Measurements from ENCODE around the gene FAM171A1.
"Not testable (repeated sequence)": the region's sequence is repeated elsewhere in the genome, so short reads cannot be mapped to it uniquely, and the experiment has no call there.

Gene FAM171A1

DNA sequence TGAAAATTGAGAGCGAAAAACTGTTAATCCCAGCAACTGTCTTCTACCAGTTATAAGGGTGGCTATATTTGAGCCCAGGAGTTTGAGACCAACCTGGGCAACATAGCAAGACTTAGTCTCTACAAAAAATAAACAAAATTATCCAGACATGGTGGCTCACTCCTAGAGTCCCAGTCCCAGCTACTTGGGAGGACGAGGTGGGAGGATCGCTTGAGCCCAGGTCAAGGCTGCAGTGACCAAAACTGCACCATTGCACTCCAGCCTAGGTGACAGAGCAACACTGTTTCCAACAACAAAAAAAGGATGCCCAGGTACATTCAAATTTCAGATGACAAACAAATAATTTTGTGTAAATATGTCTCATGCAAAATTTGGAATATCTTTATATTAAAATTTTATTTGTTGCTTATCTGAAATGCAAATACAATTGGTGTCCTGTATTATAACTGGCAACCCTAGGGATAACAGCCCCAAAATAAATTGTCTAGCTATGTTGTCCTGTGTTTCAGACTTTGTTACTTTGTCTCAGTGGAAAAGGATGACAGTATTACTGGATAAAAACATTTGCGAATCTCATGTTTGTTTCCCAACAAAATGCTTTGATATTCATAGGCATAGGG, 26.7 kb downstream of the FAM171A1 start:
- DNase-seq (ENCODE audit: low read depth): no peak

DNA sequence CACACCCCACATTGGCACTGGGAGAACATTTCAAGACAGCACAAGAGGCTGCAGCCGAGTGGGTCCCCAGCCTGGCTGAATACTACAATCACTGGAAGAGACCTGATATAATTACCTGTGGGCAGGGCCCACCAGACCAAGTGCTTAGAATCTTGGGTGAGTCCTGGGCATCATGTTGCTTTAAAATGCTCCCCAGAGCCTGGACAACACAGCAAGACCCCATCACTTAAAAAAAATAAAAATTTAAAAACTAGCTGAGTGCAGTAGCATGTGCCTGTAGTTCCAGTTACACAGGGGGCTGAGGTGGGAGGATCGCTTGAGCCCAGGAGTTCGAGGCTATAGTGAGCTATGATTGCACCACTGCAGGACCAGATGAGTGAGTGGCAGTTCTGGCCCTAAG, 28.1 kb downstream of the FAM171A1 start:
- DNase-seq (ENCODE audit: low read depth): no peak

DNA sequence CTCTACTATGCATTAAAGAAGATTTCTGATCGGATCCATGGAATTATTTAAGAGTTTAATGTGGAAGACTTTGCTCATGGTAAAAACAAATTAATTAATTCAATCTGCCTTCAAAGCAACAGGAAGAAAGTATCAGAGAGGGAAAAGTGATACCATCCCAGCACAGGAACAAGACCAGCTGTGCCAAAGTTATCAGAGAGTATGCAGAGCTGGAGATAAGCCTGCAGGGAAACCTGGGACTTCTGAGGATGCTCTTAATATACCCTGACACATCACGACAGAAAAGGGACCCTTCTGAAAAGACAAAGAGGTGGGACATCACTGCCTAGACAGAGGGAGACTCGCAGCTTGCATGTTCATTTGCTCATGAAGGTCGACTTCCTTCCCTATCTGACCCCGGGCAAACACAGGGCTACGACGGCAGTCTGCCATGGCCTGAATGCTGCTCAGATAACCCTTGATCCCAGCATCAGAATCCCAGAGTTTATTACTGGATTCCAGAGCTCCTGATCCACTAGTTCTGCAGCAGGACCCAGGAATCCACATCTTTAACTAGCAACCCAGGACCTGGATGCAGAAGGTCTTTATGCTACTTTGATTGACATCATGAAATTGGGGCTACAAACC, 29.5 kb downstream of the FAM171A1 start:
- no peak for DNase-seq (ENCODE audit: low read depth)

DNA sequence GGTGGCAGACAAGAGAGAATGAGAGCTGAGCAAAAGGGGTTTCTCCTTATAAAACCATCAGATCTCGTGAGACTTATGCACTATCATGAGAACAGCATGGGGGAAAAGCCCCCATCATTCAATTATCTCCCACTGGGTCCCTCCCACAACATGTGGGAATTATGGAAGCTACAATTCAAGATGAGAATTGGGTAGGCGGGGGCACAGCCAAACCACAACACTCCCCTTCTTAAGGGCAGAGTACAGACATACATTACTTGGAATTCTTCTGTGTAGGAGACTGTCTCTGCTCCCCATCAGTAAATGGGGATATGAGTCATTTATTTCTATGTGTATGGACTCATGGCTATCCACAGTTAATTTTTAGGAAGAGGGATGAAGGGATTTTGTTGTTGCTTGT, 31.2 kb downstream of the FAM171A1 start:
- DNase-seq (ENCODE audit: low read depth): no peak

DNA sequence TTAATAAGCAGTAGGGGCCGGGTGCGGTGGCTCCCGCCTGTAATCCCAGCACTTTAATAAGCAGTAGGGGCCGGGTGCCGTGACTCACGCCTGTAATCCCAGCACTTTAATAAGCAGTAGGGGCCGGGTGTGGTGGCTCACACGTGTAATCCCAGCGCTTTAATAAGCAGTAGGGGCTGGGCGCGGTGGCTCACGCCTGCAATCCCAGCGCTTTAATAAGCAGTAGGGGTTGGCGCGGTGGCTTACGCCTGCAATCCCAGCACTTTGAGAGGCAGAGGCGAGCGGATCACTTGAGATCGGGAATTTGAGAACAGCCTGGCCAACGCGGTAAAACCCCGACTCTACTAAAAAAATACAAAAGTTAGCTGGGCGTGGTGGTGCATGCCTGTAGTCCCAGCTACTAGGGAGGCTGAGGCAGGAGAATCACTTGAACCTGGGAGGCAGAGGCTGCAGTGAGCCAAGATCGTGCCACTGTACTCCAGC, 33.6 kb downstream of the FAM171A1 start:
- DNase-seq (ENCODE audit: low read depth): not testable (repeated sequence)

DNA sequence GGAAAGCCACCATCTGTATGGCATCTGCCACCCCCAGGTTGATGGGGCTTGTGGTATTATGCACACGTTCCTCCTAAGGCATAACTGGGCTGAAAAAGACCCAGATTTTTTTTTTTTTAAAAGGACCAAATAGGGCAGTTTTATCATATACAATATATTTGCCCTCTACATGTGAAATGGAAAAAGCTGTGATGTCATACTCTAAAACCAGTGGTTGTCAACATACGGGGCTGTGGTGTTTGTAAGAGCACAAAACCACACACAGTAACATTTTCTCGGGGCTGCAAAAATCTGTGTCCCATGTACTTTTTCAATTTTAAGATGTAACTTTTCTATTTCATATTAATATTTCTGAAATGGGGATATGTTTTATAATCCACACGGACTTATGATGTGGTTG, 34.9 kb downstream of the FAM171A1 start:
- no peak for DNase-seq (ENCODE audit: low read depth)

DNA sequence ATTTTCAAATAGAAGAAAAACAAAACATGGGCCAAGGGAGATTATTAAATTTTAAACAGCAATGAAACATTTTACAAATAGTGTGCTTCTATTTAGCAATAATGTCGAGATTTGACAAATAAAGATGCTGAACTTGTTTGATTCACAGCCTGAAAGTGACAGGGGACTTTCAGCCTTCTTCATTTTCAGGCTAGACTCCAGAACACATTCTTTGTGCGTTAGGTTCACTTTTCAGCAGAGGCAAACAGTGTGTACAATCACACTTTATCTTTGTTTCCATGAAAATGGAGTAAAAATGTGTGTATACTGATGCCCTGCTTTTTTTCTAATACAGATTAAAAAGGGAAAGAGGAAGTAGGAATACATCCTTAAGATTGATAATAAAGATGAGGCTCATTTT, 35.6 kb downstream of the FAM171A1 start:
- no peak for DNase-seq (ENCODE audit: low read depth)

DNA sequence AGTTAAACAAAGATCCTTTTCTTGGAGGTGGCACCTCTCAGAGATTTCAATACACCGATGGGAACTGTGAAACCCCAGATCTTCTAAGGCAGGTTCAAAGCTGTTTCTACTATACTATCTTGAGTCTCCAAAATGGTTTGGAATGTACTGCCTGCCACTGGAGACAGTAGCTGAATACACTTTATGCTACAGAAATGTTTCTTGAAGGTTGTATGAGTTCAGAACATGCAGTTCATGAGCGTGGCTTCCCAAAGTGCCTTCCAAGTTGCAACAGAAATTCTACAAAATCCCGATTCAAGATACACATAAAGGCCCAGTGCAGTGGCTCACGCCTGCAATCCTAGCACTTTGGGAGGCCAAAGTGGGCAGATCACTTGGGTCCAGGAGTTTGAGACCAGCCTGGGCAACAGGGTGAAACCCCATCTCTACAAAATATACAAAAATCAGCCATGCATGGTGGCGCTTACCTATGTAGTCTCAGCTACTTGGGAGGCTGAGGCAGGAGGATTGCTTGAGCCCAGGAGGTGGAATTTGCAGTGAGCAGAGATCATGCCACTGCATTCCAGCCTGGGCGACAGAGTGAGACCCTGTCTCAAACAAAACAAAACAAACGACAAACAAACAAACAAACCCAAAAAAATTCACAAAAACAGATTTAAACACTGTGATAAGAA, 36.3 kb downstream of the FAM171A1 start:
- DNase-seq (ENCODE audit: low read depth): no peak

DNA sequence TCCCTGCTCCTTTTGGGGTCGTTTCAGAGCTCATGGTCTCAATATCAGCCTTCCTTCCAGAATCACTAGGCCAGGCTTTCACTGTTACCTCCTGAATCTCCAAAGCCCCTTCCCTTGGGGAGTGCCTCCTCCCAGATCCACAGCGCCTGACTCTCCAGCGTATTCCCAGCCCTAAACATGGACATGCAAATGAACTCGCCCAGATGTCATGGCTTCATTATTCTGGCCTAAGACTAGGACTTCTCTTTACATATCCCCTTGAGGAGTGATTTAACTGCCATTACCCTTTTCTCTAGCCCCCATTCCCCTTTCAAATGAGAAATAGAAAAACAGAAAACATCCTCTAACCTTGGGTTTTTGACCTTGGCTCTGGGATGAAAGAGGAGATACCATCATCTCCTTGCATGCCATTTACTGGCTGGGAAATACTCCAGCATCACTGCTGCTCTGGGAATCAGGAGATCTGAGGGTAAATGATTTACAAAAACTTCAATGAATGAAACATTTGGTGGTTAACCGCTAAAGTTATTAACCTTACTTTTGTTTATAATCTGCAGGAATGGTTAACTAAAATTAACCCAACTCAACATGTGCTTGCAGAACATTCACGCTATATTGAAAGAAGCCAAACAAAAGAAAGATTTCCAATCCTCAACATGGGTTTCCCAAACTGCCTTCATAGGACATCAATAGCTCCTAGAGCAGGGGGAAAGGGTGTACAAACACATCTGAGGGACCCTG, 37.0 kb downstream of the FAM171A1 start:
- no peak for DNase-seq (ENCODE audit: low read depth)

DNA sequence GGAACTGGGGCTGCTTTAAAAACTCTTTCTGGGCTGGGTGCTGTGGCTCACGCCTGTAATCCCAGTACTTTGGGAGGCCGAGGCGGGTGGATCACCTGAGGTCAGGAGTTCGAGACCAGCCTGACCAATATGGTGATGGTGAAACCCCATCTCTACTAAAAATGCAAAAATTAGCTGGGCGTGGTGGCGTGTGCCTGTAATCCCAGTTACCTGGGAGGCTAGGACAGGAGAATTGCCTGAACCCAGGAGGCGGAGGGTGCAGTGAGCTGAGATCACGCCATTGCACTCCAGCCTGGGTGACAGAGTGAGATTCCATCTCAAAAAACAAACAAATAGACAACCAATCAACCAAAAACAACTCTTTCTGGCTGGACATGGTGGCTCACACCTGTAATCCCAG, 37.9 kb downstream of the FAM171A1 start:
- DNase-seq (ENCODE audit: low read depth): not testable (repeated sequence)

DNA sequence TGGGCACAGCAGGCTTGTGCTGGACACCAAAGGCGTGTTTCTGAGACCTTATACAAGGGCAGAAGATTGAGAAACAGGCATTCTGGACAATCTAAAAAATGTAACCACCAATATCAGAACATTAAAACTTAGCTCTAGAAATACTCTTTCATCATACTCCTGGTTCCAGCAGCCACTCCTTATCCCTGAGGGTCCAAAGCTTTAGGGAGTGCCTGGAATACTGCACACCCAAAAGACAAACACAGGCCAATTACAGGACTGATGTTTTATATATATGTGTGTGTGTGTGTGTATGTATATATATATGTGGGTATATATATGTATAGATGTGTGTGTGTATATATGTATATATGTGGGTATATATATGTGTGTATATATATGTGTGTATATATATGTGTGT, 39.6 kb downstream of the FAM171A1 start:
- no peak for DNase-seq (ENCODE audit: low read depth)

DNA sequence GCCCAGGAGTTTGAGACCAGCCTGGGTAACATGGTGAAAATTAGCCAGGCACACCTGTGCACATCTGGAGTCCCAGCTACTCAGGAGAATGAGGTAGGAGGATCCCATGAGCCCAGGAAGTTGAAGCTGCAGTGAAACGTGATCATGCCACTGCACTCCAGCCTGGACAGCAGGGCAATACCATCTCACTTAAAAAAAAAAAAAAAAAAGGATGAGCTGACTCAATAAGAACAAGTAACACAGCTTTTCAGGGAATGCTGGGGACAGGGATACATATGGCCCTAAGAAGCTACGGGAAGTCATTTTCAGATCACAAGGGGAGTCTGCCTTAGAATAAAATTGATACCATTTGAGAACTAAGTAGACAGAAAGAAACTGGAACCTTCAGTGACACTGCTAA, 41.7 kb downstream of the FAM171A1 start:
- DNase-seq (ENCODE audit: low read depth): no peak

DNA sequence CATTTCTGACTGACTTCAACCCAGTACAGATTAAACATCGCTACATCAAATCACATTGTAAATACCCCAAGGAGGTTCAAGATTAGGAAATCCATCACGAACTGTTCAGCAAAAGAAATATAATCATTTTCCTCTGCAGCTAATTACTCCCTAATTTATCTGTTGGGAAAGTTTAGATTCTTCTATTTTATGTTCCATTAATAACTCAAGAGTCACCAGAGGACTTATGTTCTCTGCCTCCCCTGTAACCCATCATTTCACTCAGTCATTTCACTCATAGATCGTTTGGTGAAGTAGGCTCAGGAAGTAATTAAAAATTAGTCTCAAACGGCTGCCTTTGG, 45.2 kb downstream of the FAM171A1 start:
- DNase-seq (ENCODE audit: low read depth): no peak

DNA sequence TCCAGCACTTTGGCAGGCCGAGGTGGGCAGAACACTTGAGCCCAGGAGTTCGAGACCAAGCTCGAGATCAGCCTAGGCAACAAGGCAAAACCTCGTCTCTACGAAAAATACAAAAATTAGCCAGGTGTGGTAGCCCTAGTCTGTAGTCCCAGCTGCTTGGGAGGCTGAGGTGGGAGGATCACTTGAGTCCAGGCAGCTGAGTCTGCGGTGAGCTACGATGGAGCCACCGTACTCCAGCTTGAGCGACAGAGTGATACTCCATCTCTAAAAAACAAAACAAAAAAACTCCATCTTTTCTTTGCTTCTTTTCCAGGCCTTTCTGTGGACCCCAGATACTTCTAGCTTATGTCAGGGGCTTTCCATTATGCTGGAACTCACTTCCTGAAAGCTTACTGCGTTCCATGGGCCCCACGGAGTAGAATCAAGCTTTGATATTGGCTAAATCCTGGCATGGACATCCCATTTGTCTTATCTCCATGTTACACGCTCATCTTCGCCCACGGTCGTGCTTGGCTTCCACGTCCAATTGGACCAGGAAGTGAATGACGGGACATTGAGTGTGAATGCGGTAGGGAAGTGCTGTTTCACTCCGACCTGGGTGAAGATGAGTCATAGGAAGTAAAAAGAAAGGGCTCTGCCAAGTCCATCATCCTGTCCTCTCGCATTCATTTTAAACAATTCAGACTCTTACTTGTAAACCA, 45.7 kb downstream of the FAM171A1 start:
- no peak for DNase-seq (ENCODE audit: low read depth)

DNA sequence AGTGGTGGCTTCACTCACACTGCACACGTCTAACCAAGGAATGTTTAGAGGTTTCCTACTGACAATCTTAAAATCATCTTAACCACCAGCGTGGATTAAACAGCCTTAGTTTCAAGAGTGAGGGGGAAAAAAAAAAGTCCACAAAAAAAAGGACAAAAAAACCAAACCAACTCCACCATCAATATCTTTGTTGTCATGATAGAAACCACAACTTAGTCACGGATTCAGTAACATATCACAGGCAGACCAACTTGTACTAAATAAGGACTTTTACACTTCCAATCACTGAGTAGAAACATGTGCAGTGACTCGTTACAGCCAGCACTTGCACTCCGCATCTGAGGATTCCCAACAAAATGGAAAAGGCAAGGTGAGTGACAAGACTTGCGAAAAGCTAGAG, 46.5 kb downstream of the FAM171A1 start:
- no peak for DNase-seq (ENCODE audit: low read depth)

DNA sequence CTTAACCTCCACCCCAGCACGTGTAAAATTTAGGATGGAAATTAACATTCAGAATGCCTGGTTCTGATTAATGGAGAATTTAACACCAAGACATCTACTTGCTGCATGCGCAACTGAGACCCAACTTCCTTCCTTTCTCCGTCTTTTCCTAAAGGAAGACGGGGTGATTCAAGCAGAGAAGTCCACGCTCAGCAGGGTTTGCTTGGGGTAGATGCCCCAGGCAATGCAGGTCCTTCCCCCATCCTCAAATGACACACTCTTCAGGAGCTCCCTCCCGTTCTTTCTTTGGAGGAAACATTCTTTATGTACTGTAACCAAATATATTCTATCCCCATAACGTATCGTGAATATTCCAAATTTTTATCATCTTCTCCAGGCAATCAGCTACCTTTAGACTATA, 47.0 kb downstream of the FAM171A1 start:
- no peak for DNase-seq (ENCODE audit: low read depth)

DNA sequence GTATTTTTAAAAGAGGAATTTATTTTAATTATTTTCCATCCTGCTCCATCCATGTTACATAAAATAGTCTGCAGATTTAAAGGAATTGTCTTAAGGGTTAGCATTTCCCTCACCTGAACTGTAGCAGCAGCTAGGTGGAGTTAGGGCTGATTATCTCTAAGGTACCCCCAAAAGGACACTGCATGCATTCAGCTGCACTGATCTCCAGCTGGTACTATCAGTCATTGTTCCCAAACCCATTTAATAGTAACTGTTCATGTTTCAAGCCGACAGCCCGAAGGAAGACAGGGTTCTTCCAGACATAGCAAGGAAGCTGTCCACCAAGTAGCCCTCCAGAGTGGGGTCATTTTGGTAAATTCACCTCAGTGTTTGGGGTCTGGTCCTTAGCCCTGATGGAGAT, 48.7 kb downstream of the FAM171A1 start:
- DNase-seq (ENCODE audit: low read depth): no peak

DNA sequence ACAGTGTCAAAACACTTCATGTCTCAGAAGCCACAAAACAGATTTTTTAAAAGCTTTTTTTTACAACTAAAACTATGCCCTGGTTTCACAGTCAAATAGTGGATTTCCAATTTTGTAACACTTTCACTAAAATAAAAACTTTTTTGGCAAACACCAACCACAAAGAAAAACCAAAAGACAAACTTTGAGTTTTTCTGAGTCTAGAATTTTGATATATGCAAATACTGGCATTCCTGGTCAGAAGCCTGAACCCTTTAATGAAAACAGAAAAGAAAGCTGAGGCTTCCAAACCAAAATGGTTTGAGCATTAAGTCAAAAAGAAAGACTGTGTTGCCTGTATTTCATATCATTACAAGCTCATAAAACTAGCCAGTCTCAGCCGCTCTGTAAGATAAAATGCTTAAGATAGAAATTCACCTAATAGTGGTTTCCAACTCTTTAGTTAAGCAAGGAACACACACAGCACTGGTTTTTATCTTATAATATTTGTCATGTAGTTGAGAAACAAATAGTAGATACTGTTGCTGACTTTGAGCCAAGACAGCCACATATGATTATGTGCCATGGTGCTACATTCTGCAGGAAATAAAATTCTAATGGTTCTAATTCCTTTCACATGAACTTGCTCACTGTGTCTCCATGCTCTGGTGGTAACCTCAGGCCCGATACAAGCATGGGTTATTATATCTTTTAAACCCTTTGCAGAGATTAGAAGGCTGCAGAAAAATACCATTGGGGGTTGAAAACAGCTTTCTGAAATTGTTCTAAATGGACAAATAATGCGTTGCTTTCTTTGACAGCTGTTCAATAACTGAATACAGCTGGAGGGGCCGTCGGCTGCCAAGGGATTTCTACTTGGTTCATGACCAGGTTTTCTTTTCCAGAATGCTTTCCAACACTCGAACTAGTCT, 49.4 kb downstream of the FAM171A1 start:
- no peak for DNase-seq (ENCODE audit: low read depth)

DNA sequence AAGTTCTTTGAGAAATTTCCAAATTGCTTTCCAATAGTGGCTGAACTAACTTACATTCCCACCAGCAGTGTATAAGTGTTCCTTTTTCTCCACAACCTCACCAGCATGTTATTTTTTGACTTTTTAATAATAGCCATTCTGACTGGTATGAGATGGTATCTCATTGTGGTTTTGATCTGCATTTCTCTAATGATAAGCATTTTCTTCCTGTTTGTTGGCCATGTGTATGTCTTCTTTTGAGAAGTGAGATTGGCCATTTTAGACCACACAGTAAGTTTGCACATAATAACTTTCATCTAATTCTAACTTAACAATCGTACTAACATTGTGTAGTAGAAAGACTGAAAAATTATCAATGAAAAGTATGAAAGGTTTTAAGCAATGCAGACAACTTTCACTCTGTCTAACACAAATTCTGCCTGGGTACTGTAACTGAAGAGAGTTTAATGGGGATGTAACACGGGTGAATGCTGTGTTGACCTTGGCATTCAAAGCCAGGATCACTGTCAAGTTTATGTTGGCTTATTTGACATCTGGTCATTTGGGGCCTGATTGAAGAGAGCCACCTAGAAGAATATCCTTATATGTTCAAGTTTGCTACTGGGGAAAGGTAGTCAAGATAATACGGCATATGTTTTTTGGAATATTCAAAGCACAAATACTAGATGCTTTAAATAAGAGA, 50.4 kb downstream of the FAM171A1 start:
- DNase-seq (ENCODE audit: low read depth): no peak

DNA sequence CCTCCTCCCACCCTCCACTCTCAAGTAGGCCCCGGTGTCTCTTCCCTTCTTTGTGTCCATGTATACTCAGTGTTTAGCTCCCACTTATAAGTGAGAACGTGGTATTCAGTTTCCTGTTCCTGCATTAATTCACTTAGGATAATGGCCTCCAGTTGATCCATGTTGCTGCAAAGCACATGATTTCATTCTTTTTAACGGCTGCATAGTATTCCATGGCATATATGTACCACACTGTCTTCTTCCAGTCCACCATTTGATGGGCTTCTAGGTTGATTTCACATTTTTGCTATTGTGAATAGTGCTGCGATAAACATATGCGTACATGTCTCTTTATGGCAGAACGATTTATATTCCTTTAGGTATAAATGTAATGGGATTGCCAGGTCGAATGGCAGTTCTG, 51.0 kb downstream of the FAM171A1 start:
- no peak for DNase-seq (ENCODE audit: low read depth)

Data from stimulated activated CD8-positive, alpha-beta memory T cell treated with anti-CD3 and anti-CD28 coated beads, Interleukin-4, amount 100 ng/mL, for 24 hours (primary cell).